ENCODE measurements around the gene ZC3H12A.
A peak's percentile ranks its signal among the peaks of the same experiment; 100 is the strongest.

Gene ZC3H12A

DNA sequence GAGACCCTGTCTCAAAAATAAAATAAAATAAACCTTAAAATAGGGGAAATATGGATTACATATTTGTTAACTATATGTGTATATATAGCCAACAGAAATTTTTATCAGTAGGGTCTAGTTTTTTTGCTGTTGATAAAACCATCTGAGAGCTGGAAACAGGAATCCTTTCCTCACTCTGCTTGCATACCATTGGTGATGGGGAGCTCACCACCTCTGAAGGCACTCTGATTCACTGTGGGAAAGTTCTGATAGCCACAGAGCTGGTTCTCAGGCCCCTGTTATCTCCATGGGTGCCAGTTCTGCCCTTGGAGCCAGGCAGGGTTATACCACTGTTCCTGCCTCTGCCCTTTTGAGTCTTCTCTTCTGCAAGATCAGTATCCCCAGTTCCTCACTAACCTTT, 17.8 kb upstream of the ZC3H12A start:
- DNase-seq, result no peak

- no peak for DNase-seq
Measured at GRCh38 chr1:37458551-37458950, 15.8 kb upstream of the ZC3H12A start.

- no peak for DNase-seq
Measured at GRCh38 chr1:37461698-37462436, 12.5 kb upstream of the ZC3H12A start.

- no peak for DNase-seq
Measured at GRCh38 chr1:37464443-37464842, 9.9 kb upstream of the ZC3H12A start.

DNA sequence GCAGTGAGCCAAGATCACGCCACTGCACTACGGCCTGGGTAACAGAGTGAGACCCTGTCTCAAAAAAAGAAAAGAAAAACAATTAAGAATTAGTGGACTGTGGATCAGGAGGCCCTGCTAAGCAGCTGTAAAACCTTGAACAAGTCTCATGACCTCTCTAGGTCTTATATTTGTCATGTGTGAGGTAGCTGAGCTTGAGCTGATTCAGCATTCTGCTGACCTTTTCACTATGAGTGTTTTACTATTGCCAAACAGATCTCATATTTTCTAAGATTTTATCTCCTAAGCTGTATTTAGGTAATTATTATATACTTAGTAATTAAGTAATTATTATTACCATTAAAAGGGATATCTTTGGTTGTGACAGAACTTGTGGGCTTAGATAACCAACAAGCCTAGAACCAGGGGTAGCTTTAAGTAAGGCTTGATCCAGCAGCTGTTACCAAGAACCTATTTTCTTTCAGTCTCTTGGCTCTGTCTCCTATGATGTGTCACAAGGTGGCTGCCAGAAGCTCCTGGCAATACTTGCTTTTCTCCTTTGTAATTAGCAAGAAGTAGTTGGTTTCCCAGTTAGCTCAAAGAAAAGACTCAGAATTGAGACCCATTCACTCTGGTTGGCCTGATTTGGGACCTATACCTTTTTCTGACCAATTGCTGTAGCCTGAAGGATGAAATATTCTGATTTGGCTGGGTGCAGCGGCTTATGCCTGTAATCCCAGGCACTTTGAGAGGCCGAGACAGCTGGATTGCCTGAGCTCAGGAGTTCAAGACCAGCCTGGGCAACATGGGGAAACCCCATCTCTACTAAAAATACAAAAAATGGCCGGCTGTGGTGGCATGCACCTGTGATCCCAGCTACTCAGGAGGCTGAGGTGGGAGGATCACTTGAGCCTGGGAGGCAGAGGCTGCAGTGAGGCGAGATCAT, 8.5 kb upstream of the ZC3H12A start:
- no peak for DNase-seq

GRCh38 chr1:37468037-37468436, 6.3 kb upstream of the ZC3H12A start:
- no peak for DNase-seq

DNA sequence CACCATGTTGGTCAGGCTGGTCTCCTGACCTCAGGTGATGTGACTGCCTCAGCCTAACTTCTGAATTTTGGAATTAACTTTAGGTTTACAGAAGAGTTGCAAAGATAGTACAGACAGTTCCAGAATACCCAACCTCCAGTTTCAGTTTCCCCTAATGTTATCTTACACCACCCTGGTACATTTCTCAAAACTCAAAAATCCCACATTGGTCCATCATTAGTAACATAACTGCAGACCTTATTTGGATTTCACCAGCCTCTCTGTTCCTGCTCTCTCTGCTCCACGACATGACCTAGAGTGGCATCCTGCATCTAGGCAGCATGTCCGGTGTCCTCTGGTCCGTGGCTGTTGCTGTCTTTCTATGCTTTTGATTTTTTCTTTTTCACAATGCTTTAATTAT, 5.0 kb upstream of the ZC3H12A start:
- no peak for DNase-seq

DNA sequence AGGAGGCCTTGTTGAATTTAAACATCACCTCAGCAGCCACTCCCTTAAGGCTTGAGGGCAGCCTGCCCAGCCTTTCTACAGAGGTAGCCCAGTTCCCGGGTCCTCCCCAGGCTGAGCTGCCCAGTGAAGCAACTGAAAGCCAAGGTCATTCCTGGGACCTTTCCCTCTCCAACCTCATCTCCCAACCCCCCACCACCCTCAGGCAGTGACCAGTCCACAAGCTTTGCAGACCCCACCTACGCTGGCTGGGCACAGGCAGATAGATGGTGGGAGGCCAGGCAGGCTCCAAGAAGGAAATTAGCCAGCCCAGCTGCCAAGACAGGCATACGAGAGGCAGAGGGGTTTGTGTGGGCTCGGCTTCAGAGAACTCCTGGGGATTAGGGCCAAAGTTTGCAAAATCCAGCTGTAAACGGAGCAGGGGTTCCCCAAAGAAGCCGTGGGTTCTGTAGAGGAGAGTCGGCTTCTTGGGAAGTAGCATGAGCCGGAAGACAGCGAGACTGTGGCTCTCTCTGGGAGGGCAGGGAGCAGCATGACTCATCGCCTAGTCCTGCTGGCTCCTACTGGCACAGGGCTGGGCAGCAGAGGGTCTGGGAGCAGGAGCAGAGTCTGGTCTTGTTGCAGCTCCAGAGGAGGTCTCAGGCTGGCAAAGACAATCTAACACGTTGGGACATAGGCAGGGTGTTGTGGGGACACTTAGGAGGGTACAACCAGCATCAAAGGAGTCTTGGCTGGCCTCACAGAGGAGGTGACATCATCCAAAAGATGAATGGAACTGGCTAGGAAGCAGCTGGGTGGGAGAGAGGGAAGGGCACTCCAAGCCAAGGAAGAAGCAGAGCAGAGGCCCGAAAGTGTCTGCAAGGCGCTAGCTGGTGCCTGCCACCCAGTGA, 2.8 kb upstream of the ZC3H12A start:
- DNase-seq, result no peak

DNA sequence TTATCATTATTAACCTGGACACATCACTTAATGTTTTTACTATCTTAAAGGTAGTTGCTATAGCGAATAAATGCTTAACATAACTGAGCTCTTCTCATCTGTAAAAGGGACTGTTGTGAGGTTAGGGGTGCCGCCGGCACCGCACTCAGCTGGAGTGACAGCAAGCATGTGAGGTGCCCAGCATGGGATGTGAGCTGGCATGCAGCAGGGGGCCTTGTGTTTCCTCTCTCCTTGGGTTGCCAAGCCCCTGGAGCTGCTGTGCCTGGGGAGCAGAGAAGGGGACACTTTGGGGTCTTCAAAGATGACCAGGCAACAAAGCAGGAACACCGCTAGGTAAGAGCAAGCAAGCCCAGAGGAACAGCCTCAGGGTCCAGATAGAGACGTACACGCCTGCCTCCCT, 2.1 kb upstream of the ZC3H12A start:
- DNase-seq, result no peak

- DNase-seq, result no peak
Measured at GRCh38 chr1:37472994-37473393, 1.4 kb upstream of the ZC3H12A start.

GRCh38 chr1:37473431-37474045, 842 bp upstream of the ZC3H12A start:
- peak; percentile 44 for DNase-seq

DNA sequence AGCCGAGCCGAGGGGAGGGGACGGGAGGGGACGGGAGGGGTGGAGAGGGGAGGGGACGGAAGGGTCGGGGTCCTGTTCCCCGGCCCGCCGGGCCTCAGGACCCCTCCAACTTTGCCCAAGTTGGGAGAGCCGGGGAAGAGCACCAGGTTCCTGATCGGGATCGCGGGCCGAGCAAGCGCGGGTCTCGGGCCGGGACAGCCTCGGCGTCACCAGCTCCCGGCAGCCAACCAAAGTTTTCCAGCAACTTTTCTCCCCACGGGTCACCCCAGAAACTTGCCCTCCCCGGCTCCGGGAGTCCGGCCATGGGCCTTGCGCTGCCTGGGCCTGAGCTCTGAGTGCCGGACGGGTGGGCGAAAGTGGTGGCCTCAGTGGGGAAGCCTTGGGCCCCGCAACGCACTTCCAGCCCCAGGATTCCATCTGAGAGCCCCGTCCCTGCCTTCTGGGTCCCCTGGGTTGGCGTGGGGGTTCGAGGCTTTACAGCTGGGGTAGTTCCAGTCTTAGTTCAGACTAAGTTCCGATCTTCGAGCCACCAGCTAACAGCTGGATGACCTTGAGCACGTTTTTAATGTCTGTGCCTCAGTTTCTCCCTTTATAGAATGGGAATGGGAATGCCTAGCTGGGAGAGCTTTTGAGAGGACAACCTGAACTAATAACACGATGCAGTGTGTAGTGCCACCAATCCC, 458 bp downstream of the ZC3H12A start:
- no peak for DNase-seq

GRCh38 chr1:37475380-37476086, 1.2 kb downstream of the ZC3H12A start:
- no peak for DNase-seq

DNA sequence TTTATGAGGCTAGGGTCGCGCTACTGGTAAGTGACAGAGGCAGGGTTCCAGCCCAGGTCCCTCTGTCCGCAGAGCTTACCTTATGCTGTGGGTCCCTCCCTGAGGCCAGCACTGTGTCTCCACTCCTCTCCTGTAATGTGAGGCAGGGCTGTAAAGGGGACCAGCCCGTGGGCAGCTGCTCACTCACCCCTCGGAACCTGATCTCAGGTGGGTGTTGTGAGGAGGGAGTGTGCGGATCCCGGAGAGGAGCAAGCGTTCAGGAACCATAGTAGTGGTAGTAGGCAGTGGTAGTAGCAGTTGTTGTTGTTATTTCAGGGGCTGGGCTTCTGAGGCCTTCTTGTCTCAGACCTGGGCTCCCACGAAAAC, 1.7 kb downstream of the ZC3H12A start:
- DNase-seq, result no peak

DNA sequence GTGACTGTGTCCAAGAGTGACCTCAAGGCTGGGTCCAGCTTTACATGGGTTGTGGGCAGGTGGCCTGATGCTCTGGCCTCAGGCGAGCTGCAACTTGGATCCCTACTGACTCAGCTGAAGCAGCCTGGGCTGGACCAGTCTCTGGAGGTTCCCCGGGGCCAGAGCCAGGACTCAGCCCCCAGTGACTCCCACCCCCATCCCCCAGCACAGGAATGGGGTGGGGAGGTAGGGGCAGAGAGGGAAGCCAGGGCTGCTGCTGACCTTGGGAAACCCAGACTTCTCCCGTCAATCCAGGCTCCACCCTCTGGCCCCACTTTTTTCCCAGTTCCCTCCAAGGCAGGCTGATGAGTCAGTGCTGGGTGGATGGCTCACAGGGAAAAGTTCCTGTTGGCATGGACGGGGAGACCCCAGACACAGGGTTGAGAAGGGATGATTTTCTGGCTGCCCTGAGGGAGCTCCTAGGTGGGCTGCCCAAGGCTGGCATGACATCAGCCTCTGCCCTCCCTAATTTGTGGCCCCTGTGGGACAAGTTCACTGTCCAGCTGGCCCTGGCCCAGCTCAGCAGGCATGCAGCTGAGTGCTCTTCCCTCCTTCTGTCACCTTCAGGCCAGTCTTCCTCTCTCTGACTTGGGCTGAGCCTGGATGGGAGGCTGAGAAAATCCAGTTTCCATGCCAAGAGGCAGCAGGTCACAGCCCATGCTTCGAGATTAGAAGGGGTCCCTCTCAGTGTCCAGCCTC, 2.2 kb downstream of the ZC3H12A start:
- DNase-seq, result no peak

DNA sequence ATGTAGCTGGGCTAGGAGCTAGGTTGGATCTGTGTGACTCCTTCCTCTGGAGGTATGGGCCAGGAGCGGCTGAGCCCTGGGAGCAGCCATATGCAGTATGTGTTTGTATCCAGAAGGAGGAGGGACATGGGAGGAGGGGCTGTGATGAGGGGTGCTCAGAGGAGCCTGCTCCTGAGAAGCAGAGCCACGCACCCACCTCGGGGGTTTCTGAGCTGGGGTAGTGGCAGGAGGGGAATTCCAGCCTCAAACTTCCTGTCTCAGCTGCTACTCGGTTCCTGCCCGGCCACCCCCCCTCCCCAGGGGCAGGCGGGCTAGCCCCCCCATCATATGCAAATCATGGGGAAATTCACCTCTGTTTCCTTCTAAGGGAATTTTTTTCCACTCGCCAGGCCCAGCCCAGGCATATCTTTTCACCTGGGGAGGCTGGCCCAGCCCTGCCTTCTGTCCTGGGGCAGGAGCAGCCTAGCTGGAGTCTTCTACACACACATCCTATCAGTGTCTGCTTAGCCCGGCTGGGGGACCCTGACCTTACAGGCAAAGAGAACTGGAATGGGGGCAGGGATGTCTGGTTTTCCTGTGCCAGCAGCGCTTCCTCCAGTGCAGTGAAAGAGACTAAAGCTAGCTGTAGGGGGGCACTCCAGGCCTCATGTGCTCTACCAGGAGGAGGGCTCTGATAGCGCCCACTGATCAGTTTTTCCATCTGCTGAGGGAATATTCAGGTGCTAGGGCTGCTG, 3.0 kb downstream of the ZC3H12A start:
- peak; percentile 75 for DNase-seq

DNA sequence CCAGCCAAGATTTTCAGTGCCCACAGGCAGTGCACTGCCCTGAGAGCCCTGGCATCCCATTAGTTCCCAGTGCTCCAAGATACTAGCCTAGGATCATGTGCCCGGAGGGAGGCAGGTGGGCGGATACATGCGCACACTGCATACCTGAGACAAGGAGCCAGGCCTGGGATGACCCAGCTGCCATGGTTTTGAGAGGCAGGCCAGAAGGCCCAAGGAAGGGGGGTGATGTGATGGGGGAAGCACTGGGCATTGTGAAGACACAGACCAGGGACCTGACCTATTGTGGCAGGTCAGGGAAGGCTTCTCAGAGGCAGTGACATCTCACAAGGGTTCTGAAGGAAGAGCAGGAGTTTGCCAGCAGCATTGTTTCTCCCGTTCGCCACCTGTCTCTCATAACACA, 3.6 kb downstream of the ZC3H12A start:
- no peak for DNase-seq

DNA sequence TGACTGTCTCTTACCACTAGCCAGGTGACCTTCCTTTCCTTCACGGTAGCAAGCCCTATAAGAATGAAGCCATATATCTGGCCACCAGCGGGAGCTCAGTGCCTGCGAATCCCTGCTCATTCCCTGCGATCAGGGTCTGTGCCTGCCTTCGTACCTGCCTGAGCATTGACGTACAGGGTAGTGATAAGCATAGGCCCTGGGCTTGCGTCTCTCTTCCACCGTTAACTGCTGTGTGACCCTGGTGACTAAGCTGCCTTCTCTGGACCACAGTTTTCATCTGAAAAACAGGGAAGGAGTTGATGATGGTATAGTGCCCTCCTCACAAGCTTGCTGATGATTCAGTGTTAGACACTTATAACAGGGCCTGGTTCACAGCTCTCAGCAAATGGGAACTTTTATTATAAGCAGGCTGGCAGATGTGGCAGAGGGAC, 4.1 kb downstream of the ZC3H12A start:
- DNase-seq, result no peak

DNA sequence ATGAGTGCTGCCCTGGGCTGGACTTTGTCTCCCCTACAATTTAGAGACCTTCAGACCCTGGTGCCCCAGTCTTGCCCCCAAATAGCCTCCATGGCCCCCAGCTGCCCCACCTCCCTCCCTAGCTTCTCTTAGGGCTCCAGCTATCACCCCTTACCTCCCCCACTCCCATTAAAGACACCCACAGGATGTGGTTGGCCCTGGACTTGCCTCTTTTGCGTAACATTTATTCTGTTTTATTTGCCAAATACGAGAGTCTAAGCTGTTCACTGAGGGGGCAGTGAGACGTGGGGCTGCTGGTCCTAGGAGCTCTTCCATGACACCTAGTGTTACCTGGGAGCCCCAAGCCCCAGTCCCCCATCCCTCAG, 4.5 kb downstream of the ZC3H12A start:
- DNase-seq, result peak; percentile 45
